HG02840 (cell line): ENCODE measurements around the gene POU2F1.
"Not testable (repeated sequence)": the region's sequence is repeated elsewhere in the genome, so short reads cannot be mapped to it uniquely, and the experiment has no call there.

ENCODE experiments used
- ATAC-seq: cut with Tn5 transposase; IDR thresholded peaks from one replicate; pipeline ENCODE4 v1.9.1; 2021; ENCODE audit warnings: mild to moderate bottlenecking, moderate library complexity, moderate number of reproducible peaks; ENCODE audit not compliant: unreplicated experiment, low FRiP score

The POU2F1 gene

DNA sequence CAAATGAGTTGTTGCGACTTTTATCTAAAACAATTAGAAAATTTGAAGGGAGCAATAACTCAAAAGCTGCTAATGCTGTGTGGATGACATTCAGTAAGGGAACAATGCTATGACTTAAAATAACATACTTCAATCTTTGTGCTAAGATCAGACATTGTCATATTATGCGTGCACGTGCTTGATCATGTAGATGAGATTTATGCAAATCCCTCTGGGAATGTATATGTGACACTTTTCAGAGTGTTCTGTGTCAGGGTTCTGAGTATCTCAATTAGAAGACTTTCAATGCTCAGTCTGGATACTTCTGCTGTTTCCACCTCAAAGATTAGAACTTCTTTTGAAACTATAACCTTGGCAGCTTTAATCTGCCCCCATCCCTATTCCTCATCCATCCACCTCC is 18.6 kb upstream of the POU2F1 start:
- ATAC-seq, result no peak

DNA sequence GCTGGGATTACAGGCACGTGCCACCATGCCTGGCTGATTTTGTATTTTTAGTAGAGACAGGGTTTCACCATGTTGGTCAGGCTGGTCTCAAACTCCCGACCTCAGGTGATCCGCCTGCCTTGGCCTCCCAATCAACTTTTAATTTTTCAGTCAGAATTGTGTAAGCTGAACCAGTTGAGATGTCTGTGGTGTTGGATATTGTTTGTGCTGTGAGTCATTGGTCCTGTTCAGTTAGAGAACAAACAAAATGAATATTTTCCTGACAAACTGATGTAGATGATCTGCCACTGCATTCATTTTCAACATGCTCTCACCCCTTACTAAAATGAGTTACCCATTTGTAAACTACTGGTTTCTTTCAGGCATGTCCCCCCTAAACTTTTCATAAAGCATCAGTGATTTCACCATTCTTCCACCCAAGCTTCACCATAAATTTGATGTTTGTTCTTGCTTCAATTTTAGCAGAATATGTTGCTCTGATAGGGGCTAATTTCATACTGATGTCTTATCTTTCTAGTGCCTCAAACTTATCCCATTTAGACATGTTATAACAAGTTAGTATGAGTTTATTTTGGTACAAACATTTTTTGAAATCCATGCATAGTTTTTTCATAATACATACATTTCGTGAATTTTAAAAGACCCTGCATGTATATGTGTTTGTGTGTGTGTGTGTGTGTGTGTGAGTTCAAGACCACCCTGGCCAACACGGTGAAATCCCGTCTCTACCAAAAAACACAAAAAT is 15.2 kb upstream of the POU2F1 start:
- not testable (repeated sequence) for ATAC-seq

DNA sequence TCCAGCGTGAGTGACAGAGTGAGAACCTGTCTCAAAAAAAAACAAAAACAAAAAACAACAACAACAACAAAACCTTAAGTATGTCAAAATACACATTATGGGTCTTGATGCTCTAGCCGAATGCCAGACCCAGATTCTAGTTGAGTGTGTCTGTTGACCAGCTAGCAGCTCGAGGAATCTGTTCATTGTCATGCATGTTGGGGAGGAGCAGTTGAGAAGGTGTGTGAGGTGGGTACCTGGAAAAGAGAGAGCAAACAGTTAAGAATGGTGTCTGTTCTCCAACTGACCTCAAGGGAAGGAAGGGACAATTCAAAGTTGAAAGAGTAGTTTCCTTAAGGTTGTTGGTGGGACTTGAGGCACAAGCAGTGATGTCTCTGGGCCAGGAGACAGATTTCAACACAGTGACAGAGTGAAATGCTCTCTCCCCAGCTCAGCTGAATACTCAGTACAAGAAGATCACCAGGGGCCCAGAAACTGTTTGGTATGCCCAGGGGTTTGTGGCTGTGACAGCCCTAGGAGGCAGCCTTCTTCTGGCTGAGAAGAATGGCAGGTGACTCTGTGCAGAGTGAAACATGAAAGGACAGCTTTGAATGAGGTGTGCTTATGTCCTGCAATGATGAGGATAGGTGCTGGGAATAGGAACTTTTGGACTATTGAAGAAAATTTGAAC is 14.4 kb upstream of the POU2F1 start:
- ATAC-seq, result no peak

DNA sequence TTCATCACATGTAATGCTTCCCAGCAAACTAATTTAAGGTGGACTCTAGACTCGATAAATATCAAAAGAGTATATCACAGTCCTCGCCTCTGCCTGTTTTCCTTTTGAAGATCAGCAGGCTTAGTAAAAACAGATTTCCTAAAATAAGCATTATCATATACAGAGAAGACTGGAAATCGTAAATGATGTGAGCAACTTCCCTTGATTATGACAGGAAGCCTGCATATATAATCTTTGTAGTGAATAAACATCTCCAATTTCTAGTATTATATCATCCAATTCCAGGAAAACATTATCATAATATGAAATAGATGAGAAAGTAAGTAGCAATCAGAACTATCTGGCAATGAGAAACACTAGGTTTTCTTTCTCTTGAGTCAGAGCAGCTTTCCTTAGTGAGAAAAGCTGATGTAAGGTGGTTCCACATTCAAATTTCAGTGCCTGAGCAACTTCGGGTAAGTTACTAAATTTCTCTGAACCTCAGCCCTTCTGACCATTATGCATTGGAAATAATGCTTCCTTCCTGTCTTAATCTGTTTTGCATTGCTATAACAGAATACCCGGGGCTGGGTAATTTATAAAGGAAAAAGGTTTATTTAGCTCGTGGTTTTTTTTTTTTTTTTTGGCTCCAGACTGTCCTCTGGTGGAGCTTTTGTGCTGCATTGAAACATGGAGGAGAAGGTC is 12.6 kb upstream of the POU2F1 start:
- no peak for ATAC-seq

DNA sequence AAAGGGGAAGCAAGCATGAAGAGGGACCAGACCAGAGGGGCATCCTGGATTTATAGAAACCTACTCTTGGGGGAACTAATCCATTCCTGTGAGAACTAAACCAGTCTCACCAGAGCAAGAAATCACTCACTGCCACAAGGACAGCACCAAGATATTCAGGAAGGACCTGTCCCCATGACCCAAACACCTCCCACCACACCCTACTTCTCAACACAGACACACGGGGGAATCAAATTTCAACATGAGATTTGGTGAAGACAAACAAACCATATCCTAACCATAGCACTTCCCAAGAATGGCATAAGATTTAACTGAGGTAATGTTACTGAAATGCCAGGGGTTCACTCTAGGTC is 12.1 kb upstream of the POU2F1 start:
- no peak for ATAC-seq

DNA sequence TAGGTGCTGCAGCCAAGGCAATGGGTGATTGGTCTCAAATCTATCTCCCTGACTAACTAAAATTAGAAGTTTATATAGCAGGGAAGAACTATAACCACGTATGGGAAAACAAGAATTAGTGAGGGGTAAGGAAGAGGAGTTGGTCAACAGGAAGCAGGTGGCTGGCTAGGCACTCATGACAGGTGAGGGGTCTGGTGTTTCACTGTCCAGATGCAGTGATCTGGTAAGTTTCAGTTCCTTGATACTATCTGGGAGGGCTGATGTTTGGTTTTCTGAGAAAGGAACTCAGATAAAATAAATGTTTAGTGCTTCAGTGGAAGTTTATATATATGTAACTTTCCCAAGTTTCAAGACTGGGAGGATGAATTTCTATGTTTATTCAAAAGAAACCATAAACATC is 11.6 kb upstream of the POU2F1 start:
- no peak for ATAC-seq

DNA sequence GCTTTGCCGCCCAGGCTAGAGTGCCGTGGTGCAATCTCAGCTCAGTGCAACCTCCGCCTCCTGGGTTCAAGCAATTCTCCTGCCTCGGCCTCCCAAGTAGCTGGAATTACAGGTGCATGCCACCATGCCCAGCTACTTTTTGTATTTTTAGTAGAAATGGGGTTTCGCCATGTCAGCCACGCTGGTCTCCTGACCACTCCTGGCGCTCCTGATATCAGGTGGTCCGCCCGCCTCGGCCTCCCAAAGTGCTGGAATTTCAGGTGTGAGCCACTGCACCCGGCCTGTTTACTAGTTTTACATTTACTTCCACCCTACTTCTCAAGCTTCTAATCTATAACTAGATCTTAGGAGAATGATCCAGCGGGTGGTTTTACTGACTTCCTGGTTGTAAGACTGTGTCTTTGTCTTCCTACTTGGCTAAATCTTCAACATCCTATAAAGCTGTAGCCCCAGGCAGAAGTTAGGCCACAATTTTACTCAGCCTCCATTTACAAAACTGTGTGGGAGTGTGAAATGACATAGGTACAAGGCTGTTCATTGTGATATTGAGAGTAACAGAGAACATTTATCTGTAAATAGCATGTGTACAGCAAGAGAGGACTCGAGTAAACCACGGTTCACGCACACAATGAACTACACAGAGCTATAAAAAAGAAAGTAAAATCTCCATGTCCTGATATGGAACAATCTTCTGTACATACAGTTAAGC is 9.6 kb upstream of the POU2F1 start:
- ATAC-seq, result no peak

DNA sequence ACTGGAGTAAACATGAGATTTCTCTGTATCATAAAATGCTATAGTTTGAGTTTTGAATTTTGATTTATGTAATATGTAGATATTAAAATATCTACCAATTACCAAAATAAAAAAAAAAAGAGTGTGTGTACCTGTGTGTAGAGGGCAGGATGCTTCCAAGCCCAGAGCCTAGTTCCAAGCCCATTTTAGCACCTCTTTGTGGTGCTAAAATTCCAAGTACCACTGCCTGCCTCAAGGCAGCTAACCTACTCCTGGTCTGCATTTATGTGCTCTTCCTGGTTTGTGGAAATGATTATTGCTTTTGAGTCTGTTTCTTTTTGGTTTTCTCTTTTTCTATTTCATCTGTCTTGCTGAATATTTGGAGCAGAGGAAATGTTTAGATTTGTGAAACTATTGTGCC is 8.7 kb upstream of the POU2F1 start:
- ATAC-seq, result no peak

DNA sequence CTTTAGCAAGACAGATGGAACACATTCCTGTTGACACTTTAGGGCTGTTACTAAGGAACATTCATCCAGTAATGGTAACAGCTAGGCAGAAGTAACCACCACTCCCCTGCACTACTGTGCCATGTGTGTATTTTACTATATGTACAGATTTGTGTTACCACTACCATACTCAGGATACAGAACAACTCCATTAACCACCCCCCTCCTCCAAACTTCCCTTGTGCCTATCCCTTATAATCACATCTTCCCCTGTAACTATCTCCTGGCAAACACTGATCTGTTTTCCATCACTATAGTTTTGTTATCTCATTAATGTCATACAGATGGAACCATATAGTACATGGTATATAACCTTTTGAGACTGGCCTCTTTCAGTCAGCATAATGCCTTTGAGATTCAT is 3.9 kb upstream of the POU2F1 start:
- no peak for ATAC-seq

DNA sequence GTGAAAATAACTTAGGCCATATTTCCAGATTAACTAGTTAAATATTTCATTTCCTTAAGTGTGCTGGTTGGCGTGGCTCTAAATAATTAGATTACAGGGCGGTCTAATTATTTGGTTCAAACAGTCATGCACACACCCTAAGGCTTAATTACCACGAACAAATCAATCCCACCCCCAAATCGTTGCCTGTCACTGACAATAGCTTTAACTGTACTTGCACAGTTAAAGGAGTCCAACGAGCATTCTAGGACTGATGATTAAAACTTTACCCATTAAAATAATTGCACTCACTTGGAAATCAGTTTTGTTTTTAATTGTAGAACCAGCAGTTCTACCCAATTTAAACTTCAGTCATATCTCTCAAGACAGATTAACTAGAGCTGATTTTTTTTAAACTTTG is 1.5 kb upstream of the POU2F1 start:
- no peak for ATAC-seq

DNA sequence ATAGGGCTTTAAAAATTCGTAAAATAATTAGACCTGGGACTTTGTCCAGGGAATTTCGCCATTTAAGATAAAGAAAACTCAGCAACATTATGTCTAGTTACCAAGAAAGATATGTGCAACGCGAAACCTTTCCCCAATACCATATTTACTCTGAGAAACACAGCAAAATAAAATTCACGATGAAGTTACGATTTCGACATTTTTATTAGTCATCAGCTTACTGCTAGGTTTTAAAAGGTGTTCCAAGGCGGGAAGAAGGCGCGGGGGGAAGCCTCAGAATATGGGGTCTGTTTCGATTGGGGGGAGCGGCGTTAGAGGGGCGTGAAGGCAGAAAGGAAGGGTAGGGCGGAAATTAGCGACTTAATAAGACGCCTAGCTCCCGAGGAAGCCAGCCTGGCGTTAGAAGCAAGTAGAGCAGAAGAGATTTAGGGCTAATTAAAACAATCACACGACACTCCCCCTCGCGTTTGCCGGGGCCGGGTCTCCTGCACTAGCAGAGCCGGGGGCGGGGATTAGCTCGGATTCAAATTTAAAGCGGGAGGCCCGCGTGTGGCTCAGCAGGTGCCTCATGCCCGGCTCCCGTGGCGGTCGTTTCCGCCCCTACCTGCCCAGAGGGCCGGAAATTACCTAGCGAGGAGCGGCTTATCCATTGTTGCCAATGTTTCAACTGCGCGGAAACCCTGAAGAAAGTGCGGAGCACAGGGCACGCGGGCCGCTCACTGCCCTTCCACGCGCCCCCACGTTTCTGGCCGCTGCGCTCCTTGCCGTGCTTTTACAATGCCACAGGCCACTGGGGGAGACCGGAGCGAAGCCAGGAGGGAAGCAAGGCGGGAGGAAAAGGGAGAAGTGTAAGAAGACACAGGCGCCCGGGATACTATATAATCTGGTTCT is 795 bp upstream of the POU2F1 start:
- ATAC-seq, result peak; percentile 28

DNA sequence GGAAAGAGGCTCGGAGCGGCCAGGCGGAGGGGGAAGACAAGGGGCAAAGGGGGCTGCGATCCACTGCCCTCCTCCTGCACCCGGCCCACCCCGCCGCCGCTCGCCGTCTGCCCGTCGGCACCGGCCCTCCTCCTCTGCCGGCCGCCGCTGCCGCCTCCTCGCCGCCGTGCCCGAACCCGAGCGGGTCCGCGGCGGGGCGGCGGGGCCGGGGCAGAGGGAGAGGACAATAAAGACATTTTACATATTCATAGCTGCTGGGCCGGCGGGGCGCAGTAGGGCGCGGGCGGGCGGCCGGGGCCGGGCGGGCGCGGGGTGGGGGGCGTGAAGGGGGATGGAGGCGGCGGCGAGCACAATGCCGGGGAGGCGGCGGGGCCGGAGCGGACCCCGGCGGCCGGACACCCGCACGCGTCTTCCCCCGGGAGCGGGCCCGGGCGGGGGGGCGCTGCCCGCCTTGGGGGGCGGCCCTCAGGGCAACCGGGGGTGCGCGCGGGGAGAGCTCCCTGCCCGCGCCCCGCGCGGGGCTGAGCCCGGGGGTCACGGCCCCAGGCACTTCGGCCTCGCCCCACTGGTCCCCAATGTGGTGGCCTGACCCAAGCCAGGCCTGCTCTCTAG is 546 bp downstream of the POU2F1 start:
- ATAC-seq, result peak; percentile 10

DNA sequence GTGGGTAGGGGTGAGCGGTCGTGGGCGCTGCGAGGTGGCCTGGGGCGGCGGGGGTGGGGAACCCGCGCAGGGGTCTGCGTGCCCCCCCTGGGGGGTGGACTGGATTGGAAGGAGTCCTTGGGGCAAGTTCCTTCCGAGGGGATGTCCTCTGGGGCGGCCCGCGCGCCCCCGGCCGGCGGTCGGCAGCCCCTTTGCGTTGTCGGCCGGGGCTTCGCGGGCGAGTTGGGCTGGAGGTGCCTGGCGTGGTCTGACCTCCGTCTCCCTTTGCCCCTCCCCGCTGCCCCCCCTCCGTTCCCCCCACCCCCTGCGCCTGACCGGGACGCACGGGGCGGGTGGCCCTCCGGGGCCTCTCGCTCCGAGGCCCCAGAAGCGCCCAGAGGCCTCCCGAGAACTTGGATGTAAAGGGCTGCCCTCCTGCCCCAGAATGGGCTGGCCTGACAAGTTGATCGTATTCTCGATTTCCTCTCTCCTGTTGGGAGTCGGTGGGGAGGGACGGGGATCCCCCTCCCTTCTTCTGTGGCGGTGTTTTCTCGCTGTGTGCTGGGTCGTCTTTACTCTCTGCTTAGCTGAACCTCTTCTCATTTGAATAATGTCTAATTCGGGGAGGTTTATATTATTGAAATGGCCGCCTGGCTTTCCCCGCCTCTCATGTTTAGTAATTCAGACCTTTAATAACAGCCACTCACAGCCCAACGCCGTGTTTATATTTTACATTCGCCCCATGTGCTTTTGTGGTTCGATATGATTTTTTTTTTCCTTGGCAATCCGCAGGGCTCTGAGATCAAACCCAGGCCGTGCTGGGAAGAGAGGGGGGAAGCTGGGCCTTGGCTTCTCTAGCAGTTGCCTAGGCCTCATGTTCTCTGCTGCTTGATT is 1.3 kb downstream of the POU2F1 start:
- peak; percentile 64 for ATAC-seq

DNA sequence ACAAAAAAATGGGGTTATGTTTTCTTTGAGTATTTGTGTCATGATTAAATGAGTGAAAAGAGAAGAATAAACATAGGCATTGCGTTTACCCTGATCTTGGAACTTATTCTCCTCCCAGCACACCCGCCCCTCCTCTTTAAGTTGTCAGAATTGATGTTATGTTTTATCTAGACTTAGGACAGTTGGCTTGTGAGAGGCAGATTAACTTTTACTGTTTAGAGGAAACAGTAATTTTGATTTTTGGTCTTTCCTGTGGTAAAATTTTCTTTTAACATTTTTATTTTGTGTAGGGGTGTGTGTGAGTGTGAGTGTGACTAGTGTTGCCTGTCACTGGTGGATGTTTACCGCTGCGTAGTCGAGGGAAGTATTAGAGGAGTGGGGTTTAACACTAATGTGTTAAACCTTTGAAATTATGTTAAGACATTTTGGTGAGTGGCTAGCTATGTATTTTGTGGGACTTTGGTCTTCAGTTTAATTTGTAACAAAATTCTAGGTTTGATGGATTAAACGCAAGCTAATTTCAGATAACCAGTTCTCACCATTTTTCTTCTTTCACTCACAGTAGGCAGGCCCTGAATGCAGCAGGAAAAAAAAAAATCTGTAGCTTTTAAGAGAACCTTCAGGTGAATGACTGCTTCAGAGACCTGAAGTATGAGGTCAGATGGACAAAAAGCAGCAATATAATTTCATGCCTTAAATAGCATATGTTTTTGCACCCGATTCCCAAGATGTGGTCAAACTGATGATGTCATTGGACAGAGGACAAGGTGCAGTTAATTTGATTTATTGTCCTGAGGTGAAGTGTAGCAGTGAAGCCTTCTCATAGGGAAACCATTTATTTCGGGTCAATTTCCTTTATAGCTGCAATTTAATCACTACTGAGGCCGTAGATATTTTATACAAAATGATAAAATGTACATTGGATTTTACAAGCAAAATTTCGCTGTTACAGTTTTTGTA is 2.7 kb downstream of the POU2F1 start:
- no peak for ATAC-seq

DNA sequence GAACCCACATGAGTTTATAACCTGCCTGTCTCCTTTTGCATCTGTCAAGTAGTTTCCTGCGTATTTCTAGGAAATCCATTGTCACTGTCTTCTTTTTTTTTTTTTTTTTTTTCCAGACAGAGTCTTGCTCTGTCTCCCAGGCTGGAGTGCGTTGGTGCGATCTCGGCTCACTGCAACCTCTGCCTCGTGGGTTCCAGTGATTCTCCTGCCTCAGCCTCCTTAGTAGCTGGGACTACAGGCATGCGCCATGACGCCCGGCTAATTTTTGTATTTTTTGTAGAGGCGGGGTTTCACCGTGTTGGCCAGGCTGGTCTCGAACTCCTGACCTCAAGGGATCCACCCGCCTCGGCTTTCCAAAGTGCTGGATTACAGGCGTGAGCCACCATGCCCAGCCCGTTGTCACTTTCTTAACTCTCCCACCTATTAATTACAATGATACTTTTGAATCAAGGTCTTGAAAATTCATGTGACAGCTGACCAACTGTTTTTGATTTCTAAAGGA is 4.1 kb downstream of the POU2F1 start:
- not testable (repeated sequence) for ATAC-seq

DNA sequence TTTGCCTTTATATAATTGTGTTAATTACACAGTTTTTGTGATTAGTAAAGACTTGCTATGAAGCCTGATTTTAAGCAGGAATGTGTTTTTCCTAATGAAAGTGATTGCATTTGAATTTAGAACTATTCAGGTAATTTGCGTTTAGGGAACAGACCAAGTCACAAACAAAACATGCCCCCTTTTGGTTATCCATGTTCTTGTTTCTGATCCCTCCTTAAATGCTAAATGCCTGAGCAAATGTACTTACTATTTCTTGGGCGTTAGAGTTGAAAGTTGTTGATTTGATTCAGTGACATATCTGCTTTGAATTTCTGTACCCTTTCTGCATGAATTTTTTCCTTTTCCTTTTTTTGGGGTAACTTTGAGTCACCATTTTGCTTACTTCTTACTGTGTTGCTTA is 5.2 kb downstream of the POU2F1 start:
- ATAC-seq, result no peak

DNA sequence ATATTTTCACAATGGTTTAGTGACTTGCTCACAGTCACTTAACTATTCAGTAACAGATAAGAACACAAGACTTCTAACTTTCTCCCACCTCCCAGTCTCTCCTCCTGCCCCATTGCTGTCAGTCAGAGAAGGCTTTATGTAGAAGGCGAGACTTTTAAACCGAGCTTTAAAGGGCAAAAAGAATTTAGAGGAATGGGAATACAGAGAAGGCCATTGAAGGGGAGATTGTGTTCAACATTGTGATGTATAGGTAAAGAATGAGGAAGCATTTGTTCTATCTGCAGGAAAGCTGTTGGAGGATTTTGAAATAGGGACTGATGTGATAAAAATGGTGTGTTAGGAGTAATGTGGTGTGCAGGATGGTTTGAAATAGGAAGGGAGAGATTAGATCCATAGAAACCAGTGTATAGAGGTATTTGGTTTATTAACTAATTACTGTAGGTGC is 7.3 kb downstream of the POU2F1 start:
- ATAC-seq, result no peak
